Posterior cingulate gyrus (tissue), 11 donors: ENCODE measurements around the gene MRPL39.

Source experiments
- DNase-seq, 10 donors: peaks; one replicate each; pipeline versions ENCODE4 v3.0.0 to v3.0.0-alpha.2; 2020 to 2021; ENCODE audit warnings: mixed read lengths in 3 of 10
- intact Hi-C: fragments of 100-400 bp; cut with DNase I; formaldehyde crosslinking; loops from one replicate; pipeline ENCODE4 v1.15.1; 2023

Gene MRPL39

GRCh38 chr21:25571726-25572121 is 35.6 kb downstream of the MRPL39 start:
- no peak for DNase-seq
- intact Hi-C loops = no loop called here

GRCh38 chr21:25569711-25570110 is 37.6 kb downstream of the MRPL39 start:
- intact Hi-C loops = no loop called here
- no peak for DNase-seq

DNA sequence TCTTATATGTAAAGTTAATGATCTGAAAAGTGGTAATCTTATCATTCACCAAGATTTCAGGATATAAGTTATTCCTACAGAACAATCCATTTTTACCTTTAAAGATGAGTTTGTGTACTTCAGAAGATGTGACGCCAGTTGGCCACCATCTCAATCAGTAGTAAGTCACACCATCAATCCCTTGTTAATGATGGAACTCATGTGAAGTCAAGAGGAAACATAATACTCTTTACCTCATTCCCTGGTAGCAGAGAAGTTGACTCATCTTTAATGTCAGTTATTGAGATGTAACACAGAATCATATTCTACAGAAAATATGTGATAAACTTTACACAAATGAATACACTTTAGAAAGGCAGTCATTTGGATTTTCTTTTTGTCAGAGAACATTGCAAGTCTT is 38.2 kb downstream of the MRPL39 start:
- intact Hi-C loops = no loop called here
- DNase-seq = no peak

DNA sequence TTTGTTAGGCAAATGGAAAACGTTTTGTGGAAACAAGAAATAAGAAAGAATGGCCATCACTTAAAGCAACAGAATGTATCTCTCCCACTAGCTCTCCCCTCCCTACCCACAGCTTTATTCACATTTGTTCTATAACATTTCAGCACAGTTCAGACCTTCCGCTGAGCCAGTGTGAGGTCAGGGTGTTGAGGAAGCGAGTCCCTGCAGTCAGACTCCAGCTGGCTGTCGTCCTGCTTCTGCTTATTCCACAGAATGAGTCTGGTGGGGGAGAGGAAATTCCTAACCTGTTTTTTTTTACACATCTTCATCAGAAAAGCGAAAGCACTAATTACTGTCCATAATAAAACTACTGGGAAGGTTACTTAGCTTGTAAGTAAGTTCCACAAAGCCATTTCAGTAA is 39.0 kb downstream of the MRPL39 start:
- no peak for DNase-seq
- intact Hi-C loops = no loop called here

- no peak for DNase-seq
- intact Hi-C loops = no loop called here
These were observed 39.8 kb downstream of the MRPL39 start for GRCh38 chr21:25567472-25567871.

DNA sequence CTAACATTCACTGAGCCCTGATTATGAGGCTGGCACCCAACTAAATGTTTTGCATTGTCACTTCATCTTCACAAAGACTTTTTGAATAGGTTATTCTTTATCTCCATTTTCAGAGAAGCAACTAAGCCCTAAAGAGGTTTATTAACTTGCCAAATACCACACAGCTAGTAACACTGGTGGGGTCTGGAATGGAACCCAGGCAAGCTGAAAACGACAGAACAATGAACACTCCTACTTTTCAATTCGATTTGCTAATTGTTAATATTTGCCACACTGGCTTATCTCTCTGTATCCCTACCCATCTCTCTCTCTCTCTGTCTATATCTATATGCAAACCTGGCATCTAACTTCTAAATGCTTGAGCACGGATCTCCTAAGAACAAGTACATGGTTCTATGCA is 40.6 kb downstream of the MRPL39 start:
- no peak for DNase-seq
- intact Hi-C loops = no loop called here

- intact Hi-C loops = no loop called here
- DNase-seq = no peak
These were observed 41.7 kb downstream of the MRPL39 start for GRCh38 chr21:25565272-25566211.

- intact Hi-C loops = no loop called here
- no peak for DNase-seq
These were observed 42.8 kb downstream of the MRPL39 start for GRCh38 chr21:25564349-25564948.

- intact Hi-C loops = no loop called here
- DNase-seq = no peak
These were observed 43.7 kb downstream of the MRPL39 start for GRCh38 chr21:25563361-25564116.

- no peak for DNase-seq
- intact Hi-C loops = no loop called here
These were observed 44.6 kb downstream of the MRPL39 start for GRCh38 chr21:25562660-25563059.

GRCh38 chr21:25561668-25562641 is 45.3 kb downstream of the MRPL39 start:
- peak in 7 of 10 donors; percentile 2 to 85 (median 28) for DNase-seq

GRCh38 chr21:25560891-25561290 is 46.4 kb downstream of the MRPL39 start:
- intact Hi-C loops = no loop called here
- DNase-seq = no peak

More at GRCh38 chr21:25561668-25562641, 45.3 kb downstream of the MRPL39 start:
- intact Hi-C loops = no loop called here

DNA sequence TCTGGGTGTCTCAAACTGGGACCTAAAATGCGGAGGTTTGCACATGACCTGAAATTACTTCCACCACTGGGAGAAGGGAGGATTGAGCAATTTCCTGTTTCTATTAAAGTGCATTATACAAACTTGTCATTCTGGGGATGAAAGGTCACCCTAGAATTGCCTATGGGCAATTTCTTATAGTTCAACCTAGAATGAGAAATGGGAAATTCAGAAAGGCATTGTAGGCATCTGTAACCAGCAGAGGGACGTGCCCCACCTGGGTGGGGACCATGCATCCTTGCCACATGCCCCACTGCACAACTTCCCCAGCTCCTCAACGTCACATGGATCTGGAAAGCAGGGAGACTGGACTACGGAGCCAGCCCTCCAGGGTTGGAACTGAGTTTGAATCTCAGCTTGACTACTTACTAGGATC is 47.0 kb downstream of the MRPL39 start:
- DNase-seq = no peak
- intact Hi-C loops = no loop called here

- intact Hi-C loops = no loop called here
These were observed 47.5 kb downstream of the MRPL39 start for GRCh38 chr21:25559746-25560145.

GRCh38 chr21:25558123-25558522 is 49.2 kb downstream of the MRPL39 start:
- intact Hi-C loops = no loop called here
- no peak for DNase-seq

More at GRCh38 chr21:25559746-25560145, 47.5 kb downstream of the MRPL39 start:
- DNase-seq = no peak

DNA sequence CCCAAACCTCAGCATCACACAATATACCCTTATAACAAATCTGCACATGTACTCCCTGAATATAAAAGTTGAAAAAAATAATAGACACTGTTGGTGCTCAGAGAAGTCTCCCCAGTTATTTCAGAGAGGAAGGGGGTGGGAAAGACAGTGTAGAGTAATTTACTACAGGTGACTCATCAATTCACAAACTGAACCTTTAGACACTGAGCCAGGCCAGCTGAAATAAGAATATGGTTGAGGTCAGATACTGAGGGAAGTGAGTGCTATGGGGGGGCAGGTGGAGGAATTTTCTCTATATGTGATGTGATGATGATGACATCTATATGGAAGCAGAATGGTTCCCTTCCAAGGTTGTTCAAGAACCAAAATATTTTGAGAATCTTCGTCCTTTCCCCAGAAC is 50.1 kb downstream of the MRPL39 start:
- DNase-seq = no peak
- intact Hi-C loops = no loop called here

GRCh38 chr21:25556091-25556490 is 51.2 kb downstream of the MRPL39 start:
- DNase-seq = no peak
- intact Hi-C loops = no loop called here

- DNase-seq = no peak
- intact Hi-C loops = no loop called here
These were observed 51.8 kb downstream of the MRPL39 start for GRCh38 chr21:25555492-25555891.

GRCh38 chr21:25552856-25553255 is 54.4 kb downstream of the MRPL39 start:
- intact Hi-C loops = no loop called here
- DNase-seq = no peak

DNA sequence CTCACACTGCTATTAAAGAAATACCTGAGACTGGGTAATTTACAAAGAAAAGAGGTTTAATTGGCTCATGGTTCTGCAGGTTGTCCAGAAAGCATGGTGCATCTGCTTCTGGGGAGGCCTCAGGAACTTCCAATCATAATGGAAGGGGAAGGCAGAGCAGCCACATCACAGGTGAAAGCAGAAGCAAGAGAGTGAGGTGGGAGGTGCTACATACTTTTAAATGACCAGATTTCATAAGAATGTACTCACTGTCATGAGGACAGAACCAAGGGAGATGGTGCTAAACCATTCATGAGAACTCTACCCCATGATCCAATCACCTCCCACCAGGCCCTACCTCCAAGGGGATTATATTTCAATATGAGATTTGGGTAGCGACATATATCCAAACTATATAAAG is 55.7 kb downstream of the MRPL39 start:
- intact Hi-C loops = no loop called here
- no peak for DNase-seq
